Loucy (cell line): ENCODE measurements around the gene CNDP1.
"Not testable (repeated sequence)": the region's sequence is repeated elsewhere in the genome, so short reads cannot be mapped to it uniquely, and the experiment has no call there.

Experiments used
- H2AFZ ChIP-seq: fragments of 200-600 bp; sonication (generic); 2 replicates; pipeline ENCODE4 v1.6.0; 2016; ENCODE audit warnings: antibody characterized with exemption, mild to moderate bottlenecking, low read length, moderate library complexity
- H3F3A ChIP-seq: fragments of 200-600 bp; 2 replicates; pipeline ENCODE4 v1.6.0; 2016; ENCODE audit warnings: antibody characterized with exemption, low read depth, mild to moderate bottlenecking
- H3K27me3 ChIP-seq: fragments of 200-600 bp; sonication (generic); 2 replicates; pipeline ENCODE4 v1.6.1; 2014; ENCODE audit warnings: low read length, mild to moderate bottlenecking; ENCODE audit not compliant: insufficient read depth, poor library complexity, severe bottlenecking
- H3K36me3 ChIP-seq: fragments of 200-600 bp; sonication (generic); 2 replicates; pipeline ENCODE4 v1.6.1; 2016; ENCODE audit warnings: low read length; ENCODE audit not compliant: insufficient read depth
- H3K4me1 ChIP-seq: fragments of 200-600 bp; sonication (generic); 2 replicates; pipeline ENCODE4 v1.5.1; 2014; ENCODE audit warnings: low read length, mild to moderate bottlenecking; ENCODE audit not compliant: insufficient read depth, poor library complexity, severe bottlenecking
- H3K4me2 ChIP-seq: fragments of 200-600 bp; sonication (generic); 2 replicates; pipeline ENCODE4 v1.6.0; 2014; ENCODE audit warnings: antibody characterized with exemption, low read length, low read depth, mild to moderate bottlenecking; ENCODE audit not compliant: poor library complexity, severe bottlenecking
- H3K4me3 ChIP-seq: fragments of 200-600 bp; sonication (generic); 2 replicates; pipeline ENCODE4 v1.5.1; 2014; ENCODE audit warnings: low read length, mild to moderate bottlenecking, mixed read lengths; ENCODE audit not compliant: poor library complexity, severe bottlenecking
- H3K79me2 ChIP-seq: fragments of 200-600 bp; sonication (generic); 2 replicates; pipeline ENCODE4 v1.6.1; 2014; ENCODE audit warnings: low read length; ENCODE audit not compliant: insufficient read depth
- H3K9ac ChIP-seq: fragments of 200-600 bp; sonication (generic); 2 replicates; pipeline ENCODE4 v1.6.0; 2014; ENCODE audit warnings: mild to moderate bottlenecking, low read depth, low read length, moderate library complexity; ENCODE audit not compliant: poor library complexity, severe bottlenecking
- H3K9me2 ChIP-seq: fragments of 200-600 bp; sonication (generic); replicated peaks from 2 replicates; pipeline ENCODE4 v1.6.1; 2016; ENCODE audit warnings: low read depth, low read length, mixed read lengths
- H3K9me3 ChIP-seq: fragments of 200-600 bp; sonication (generic); 2 replicates; pipeline ENCODE4 v1.6.1; 2014; ENCODE audit warnings: mild to moderate bottlenecking, antibody characterized with exemption, low read length, low read depth; ENCODE audit not compliant: insufficient read depth
- H4K20me1 ChIP-seq: fragments of 200-600 bp; sonication (generic); 2 replicates; pipeline ENCODE4 v1.6.0; 2014; ENCODE audit warnings: antibody characterized with exemption, low read length, mild to moderate bottlenecking; ENCODE audit not compliant: insufficient read depth, poor library complexity, severe bottlenecking
- EZH2phosphoT487 ChIP-seq: fragments of 200-600 bp; IDR thresholded peaks from 2 replicates; pipeline ENCODE4 v1.6.1; 2018; ENCODE audit warnings: antibody characterized with exemption, mild to moderate bottlenecking, moderate library complexity, borderline replicate concordance
- TF ChIP-seq, protein P1 (sequence below): fragments of 200-600 bp; sonication (generic); conservative IDR thresholded peaks from 2 replicates; pipeline ENCODE4 v1.5.1; 2014; ENCODE audit warnings: mild to moderate bottlenecking, antibody characterized with exemption, low read length

Gene CNDP1

DNA sequence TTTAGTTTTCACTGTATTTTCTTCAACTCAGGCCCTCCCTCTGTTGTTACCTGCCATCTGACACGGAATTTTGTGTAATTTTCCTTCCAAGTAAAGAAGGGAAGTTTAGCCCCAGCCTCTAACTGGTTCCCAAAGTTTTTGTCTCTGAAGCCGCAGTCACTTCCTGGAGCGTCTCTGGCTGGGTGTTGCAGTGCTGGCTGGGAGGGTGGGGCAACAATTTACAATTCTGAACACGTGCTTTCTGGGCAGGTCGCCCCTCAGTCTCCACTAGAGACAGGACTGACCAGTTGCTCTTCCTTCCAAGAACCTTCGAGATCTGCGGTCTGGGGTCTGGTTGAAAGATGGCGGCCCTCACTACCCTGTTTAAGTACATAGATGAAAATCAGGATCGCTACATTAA, 34.7 kb upstream of the CNDP1 start:
- TF ChIP-seq, protein P1, sequence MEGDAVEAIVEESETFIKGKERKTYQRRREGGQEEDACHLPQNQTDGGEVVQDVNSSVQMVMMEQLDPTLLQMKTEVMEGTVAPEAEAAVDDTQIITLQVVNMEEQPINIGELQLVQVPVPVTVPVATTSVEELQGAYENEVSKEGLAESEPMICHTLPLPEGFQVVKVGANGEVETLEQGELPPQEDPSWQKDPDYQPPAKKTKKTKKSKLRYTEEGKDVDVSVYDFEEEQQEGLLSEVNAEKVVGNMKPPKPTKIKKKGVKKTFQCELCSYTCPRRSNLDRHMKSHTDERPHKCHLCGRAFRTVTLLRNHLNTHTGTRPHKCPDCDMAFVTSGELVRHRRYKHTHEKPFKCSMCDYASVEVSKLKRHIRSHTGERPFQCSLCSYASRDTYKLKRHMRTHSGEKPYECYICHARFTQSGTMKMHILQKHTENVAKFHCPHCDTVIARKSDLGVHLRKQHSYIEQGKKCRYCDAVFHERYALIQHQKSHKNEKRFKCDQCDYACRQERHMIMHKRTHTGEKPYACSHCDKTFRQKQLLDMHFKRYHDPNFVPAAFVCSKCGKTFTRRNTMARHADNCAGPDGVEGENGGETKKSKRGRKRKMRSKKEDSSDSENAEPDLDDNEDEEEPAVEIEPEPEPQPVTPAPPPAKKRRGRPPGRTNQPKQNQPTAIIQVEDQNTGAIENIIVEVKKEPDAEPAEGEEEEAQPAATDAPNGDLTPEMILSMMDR: no peak
- no peak for TF ChIP-seq EZH2phosphoT487
- Histone ChIP-seq H3F3A (no peaks in the 10 kb centered on the region), H3K79me2 (peaks cover 46% of the 10 kb centered on the region), H4K20me1 (peaks cover 13% of the 10 kb centered on the region), H3K36me3 (peaks cover 26% of the 10 kb centered on the region), H2AFZ (peak overlapping the region; percentile 73), H3K9me2 (no peaks in the 10 kb centered on the region), H3K4me1 (peaks cover 31% of the 10 kb centered on the region), H3K4me3 (peak overlapping the region; percentile 76), H3K4me2 (peak overlapping the region; percentile 100), H3K9ac (peak overlapping the region; percentile 71), H3K27me3 (no peaks in the 10 kb centered on the region), H3K9me3 (no peaks in the 10 kb centered on the region)

DNA sequence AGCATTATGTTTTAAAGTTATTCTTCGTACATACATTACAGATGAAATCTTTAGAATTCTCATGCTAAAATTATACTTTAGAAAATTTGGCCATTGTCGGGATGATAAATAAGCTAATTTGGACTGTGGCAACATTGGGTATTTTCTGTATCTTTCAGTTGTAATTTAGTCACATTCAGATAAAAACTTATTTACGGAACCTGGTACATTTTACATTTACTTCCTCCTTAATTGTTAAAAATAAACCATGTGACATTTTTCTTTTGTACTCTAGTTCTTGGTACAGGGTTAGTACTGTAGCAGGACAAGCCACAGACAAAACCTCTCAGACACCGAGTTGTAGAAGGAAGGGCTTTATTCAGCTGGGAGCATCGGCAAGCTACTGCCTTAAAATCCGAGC, 33.9 kb upstream of the CNDP1 start:
- Histone ChIP-seq H3K27me3 (no peaks in the 10 kb centered on the region), H3K79me2 (peaks cover 46% of the 10 kb centered on the region), H2AFZ (no peak overlapping the region), H3K4me2 (peak overlapping the region; percentile 100), H3K9ac (peak overlapping the region; percentile 71), H3K4me3 (peak overlapping the region; percentile 76), H3K4me1 (peaks cover 31% of the 10 kb centered on the region), H3K9me2 (no peaks in the 10 kb centered on the region), H4K20me1 (peaks cover 13% of the 10 kb centered on the region), H3K9me3 (no peaks in the 10 kb centered on the region), H3F3A (no peaks in the 10 kb centered on the region), H3K36me3 (peaks cover 33% of the 10 kb centered on the region)
- no peak for TF ChIP-seq EZH2phosphoT487
- TF ChIP-seq, protein P1: no peak

DNA sequence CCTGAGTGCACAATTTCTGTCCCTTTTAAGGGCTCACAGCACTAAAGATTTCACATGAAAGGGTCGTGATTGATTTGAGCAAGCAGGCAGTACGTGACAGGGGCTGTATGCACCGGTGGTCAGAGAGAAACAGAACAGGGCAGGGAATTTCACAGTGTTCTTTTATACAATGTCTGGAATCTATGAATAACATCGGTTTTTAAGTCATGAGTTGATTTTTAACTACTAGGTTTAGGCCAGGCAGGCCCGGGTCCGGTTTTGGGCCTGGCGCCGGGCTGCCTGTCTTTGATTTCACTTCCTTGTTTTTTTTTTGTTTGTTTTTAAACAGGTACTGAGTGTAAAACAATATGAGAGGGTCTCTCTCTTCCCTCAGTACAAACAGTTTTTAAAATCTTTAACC, 33.5 kb upstream of the CNDP1 start:
- H3K9ac ChIP-seq, H3F3A ChIP-seq, H3K9me2 ChIP-seq, H3K4me3 ChIP-seq, H3K9me3 ChIP-seq, H3K27me3 ChIP-seq, H2AFZ ChIP-seq: not testable (repeated sequence)
- Histone ChIP-seq H4K20me1 (peaks cover 13% of the 10 kb centered on the region), H3K4me2 (peak overlapping the region; percentile 100), H3K79me2 (peaks cover 46% of the 10 kb centered on the region), H3K36me3 (peaks cover 37% of the 10 kb centered on the region), H3K4me1 (peaks cover 31% of the 10 kb centered on the region)

DNA sequence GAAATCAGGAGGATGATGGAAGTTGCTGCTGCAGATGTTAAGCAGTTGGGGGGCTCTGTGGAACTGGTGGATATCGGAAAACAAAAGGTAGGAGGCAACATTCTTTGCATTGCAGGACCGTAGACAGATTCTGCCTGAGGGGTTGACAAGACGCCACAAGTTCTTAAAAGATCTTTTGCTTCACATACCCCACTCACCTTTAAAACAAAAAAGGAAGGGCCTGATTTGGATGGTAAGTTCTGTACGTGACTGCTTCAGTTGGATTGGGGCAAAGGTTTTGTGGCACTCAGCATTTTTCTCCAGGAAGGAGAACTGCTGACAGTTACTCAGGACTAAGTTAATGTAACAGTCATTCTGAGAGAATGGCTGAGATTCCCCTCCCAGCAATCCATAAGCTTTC, 32.9 kb upstream of the CNDP1 start:
- no peaks in the 10 kb centered on the region for H3K9me2 ChIP-seq
- H3K36me3 ChIP-seq: peaks cover 38% of the 10 kb centered on the region
- H3K9ac ChIP-seq: no peak overlapping the region
- no peaks in the 10 kb centered on the region for H3K9me3 ChIP-seq
- no peak overlapping the region for H2AFZ ChIP-seq
- TF ChIP-seq, protein P1: no peak
- TF ChIP-seq EZH2phosphoT487: no peak
- peaks cover 31% of the 10 kb centered on the region for H3K4me1 ChIP-seq
- H3K4me3 ChIP-seq: no peak overlapping the region
- H3K27me3 ChIP-seq: no peaks in the 10 kb centered on the region
- no peak overlapping the region for H3K4me2 ChIP-seq
- no peaks in the 10 kb centered on the region for H3F3A ChIP-seq
- H4K20me1 ChIP-seq: peaks cover 13% of the 10 kb centered on the region
- H3K79me2 ChIP-seq: peaks cover 44% of the 10 kb centered on the region
